Mucosa of descending colon (tissue), 3 donors: Measurements from ENCODE around the gene MOGAT3. TPM values are rescaled to one million over a fixed set of nuclear protein-coding genes. Genes with fewer than 3 reads are reported as not detected.
"Not testable (repeated sequence)": the region's sequence is repeated elsewhere in the genome, so short reads cannot be mapped to it uniquely, and the experiment has no call there.

Source experiments
- ATAC-seq: fragments of 200-7000 bp; cut with Tn5 transposase; one replicate; pipeline ENCODE4 v1.9.1; 2020; ENCODE audit warnings: mild to moderate bottlenecking, moderate library complexity
- DNase-seq, 3 donors: peaks; one replicate each; pipeline ENCODE4 v3.0.0-alpha.2; 2020
- H3K36me3 ChIP-seq: fragments of 200-600 bp; one replicate; pipeline ENCODE4 v1.8.0; 2021; ENCODE audit warnings: low read depth, mild to moderate bottlenecking
- H3K4me1 ChIP-seq: fragments of 200-600 bp; one replicate; pipeline ENCODE4 v1.8.0; 2021; ENCODE audit warnings: low read depth, mild to moderate bottlenecking
- H3K4me3 ChIP-seq: fragments of 200-600 bp; one replicate; pipeline ENCODE4 v1.8.0; 2021; ENCODE audit warnings: mild to moderate bottlenecking
- H3K9me3 ChIP-seq: fragments of 200-600 bp; one replicate; pipeline ENCODE4 v1.8.0; 2021; ENCODE audit warnings: mild to moderate bottlenecking
- intact Hi-C, 2 donors: fragments of 100-400 bp; cut with DNase I in 1 of 2; cut with micrococcal nuclease in 1 of 2; formaldehyde crosslinking; loops; one replicate each; pipeline versions ENCODE4 v1.11.0 to v1.11.1; 2022; cut with DNase I, micrococcal nuclease
- total RNA-seq, 3 donors: library from RNA; stranded (reverse); fragmentation: NEBNext Ultra II Directional in 2 of 3; extraction: Animal tissue kit (Norgen Biotek cat#: 25700) in 2 of 3; gene quantifications; one replicate each; pipeline versions ENCODE4 v1.2.1 to v1.2.4, GENCODE V29; 2021 to 2023
- TF ChIP-seq, protein P1 (sequence below): fragments of 200-600 bp; IDR thresholded peaks from one replicate; pipeline ENCODE4 v1.8.0; 2022; ENCODE audit warnings: antibody characterized with exemption, mild to moderate bottlenecking
- donor health status: DM: no; HTN: no; CAD: no; lungs with moderate emphysema.
- donor health status: DM: no; HTN: no; CAD: no.
- donor health status: DM: no; HTN: yes; CAD: no.

Gene MOGAT3
- total RNA-seq, 3 donors from 2014 or later, result 27.9 to 66.2 (median 58.3) TPM

DNA sequence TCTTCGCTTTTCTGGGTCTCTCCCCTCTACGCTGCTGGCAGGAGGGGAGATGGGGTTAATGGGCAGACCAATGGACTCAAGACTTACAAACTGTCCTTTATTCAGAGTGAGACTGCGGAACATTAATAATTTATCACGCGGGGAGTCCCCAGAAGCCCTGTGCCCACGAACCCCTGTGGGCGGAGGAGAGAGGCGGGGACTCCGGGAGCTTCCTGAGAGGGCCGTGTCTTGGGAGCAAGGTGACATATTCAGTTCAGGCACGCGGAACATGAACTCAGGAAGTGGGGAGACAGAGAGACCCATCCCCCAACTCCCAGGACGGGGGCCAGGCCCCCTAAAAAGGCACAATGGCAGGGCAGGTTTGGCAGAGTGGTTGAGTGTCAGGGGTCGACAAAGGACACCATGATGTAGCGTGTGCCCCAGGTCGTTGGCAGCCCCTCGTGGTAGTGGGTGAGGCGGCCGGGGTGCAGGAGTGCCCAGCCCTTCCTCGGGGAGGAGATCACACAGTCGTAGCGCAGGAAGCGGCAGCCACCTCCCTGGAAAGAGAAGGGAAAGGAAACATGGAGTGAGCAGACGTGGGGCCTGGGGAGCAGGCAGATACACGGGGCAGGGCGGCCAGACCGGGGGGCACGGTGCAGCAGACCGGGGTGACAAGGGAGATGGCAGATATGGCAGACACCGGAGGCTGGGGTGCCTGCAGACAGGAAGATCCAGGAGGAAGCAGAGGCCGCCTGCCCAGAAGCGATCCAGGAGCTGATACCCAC, 5.2 kb upstream of the MOGAT3 start:
- Histone ChIP-seq H3K4me1 (peaks cover 7% of the 10 kb centered on the region), H3K4me3 (no peak overlapping the region), H3K9me3 (no peaks in the 10 kb centered on the region), H3K36me3 (peaks cover 5% of the 10 kb centered on the region)
- ATAC-seq (no peak), DNase-seq (no peak)
- intact Hi-C loops, result no loop called here
- TF ChIP-seq, protein P1, sequence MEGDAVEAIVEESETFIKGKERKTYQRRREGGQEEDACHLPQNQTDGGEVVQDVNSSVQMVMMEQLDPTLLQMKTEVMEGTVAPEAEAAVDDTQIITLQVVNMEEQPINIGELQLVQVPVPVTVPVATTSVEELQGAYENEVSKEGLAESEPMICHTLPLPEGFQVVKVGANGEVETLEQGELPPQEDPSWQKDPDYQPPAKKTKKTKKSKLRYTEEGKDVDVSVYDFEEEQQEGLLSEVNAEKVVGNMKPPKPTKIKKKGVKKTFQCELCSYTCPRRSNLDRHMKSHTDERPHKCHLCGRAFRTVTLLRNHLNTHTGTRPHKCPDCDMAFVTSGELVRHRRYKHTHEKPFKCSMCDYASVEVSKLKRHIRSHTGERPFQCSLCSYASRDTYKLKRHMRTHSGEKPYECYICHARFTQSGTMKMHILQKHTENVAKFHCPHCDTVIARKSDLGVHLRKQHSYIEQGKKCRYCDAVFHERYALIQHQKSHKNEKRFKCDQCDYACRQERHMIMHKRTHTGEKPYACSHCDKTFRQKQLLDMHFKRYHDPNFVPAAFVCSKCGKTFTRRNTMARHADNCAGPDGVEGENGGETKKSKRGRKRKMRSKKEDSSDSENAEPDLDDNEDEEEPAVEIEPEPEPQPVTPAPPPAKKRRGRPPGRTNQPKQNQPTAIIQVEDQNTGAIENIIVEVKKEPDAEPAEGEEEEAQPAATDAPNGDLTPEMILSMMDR, result no peak

DNA sequence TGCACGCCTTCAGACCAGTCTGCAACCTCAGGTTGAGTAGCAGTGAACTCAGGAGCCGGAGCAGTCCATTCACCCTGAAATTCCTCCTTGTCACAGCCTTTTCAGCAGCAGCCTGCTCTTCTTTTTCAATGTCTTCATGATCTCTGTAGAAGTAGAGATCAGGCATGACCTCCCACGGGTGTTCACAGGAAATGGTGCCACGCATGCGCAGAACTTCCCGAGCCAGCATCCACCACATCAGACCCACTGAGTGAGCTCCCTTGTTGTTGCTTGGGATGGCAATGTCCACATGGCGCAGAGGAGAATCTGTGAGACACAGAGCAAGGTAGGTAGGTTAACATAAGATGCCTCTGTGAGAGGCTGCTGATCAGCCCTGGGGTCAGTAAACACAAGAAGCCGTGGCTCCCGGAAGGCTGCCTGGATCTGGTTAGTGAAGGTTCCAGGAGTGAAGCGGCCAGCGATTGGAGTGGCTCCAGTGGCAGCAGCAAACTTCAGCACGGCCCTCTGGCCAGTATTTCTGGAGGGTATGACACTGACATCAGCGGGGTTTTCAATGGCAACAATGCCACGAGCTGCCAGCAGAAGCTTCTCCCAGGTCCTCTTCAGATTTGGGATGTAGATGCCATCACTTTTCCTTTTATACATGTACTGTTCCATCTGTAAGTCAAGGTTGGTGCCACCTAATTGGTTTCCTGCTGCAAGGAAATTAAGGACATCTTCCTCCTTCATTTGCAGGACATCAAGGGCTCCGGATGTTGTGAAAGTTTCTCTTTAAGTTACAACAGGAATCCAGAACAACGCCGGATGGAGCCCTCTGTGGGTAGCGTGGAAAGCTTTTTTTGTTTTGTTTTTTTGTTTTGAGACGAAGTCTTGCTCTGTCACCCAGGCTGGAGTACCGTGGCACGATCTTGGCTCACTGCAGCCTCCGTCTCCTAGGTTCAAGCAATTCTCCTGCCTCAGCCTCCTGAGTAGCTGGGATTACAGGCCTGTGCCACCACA, 3.2 kb upstream of the MOGAT3 start:
- H3K36me3 ChIP-seq, H3K4me3 ChIP-seq, ATAC-seq, DNase-seq, H3K9me3 ChIP-seq, intact Hi-C loops, H3K4me1 ChIP-seq: not testable (repeated sequence)

DNA sequence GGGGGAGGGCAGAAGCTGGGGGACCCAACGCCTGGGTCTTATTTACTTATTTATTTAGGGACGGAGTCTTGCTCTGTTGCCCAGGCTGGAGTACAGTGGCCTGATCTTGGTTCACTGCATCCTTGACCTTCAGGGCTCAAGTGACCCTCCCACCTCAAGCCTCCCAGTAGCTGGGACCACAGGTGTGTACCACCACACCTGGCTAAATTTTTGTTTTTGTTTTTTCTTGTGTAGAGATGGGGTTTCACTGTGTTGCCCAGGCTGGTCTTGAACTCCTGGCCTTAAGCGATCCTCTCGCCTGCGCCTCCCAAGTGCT, 1.7 kb upstream of the MOGAT3 start:
- H3K4me3 ChIP-seq, result no peak overlapping the region
- DNase-seq (no peak), ATAC-seq (no peak)
- H3K9me3 ChIP-seq, result no peaks in the 10 kb centered on the region
- H3K4me1 ChIP-seq, result peaks cover 9% of the 10 kb centered on the region
- no peaks in the 10 kb centered on the region for H3K36me3 ChIP-seq
- intact Hi-C loops, result no loop called here
- TF ChIP-seq, protein P1, result no peak

DNA sequence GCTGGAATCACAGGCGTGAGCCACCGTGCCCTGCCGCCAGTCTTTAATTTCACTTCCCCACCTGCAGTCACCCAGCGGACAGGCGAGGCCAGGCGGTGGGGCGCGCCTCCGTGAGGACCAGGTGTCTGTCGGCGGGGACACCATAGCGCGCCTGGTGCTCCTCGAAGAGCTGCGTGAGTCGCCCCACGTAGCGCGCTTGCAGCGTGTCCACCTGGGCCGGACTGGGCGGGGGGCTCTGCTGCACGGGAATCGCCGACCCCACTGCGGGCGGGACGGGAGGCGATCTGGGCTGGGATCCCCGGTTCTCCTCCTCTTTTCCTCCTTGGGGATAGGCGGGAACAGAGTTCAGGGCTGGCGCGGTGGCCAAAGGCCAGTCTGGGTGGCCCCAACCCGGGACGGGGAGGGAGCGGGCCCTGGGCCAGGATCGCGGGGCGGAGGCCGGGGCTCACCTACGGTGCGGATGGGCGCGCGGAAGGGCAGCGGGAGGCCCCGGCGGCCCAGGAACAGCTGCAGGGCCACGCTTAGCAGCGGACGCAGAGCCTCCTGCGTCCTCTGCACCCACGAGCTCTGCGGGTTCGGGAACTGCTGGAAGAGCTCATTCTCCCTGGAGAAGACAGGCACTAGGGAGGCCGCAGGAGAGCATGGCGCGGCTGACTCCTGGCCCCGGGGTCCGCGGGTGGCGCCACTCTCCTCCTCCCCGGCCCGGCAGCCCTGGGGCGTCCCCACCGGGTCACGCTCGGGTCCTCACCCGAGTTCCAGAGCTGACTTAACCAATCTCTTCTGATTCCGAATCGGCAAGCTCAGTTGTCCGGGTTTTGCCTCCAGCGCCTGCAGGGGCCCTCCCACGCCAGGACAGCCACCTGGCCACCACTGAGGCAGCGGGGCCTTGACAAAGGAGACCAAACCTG, 1.1 kb upstream of the MOGAT3 start:
- DNase-seq, result peak; percentile 81 to 89 (median 85)
- Histone ChIP-seq H3K9me3 (no peaks in the 10 kb centered on the region), H3K36me3 (no peaks in the 10 kb centered on the region), H3K4me3 (no peak overlapping the region), H3K4me1 (peaks cover 9% of the 10 kb centered on the region)
- intact Hi-C loops, result no loop called here
- peak; percentile 88 for ATAC-seq
- TF ChIP-seq, protein P1, result no peak

DNA sequence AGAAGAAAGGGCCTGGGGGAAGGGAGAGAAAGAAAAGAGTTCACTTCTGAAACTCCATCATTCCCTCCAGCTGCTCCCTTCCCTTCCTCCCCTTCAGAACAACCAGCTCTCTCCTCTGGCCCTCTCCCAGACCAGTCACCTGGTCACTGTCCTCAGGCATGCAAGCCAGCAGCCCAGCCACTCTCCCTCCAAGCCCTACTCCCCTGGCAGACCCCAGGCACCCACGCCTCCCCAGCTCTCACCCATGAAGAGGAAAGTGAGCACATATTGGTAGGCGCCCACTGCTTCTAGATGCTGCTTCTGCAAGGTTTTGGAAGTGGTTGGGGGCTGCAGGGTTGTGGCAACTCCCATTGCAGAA, 353 bp downstream of the MOGAT3 start:
- Histone ChIP-seq H3K4me3 (no peak overlapping the region), H3K9me3 (no peaks in the 10 kb centered on the region), H3K36me3 (no peaks in the 10 kb centered on the region), H3K4me1 (peaks cover 9% of the 10 kb centered on the region)
- intact Hi-C loops, result no loop called here
- TF ChIP-seq, protein P1, result no peak
- DNase-seq (no peak), ATAC-seq (no peak)

DNA sequence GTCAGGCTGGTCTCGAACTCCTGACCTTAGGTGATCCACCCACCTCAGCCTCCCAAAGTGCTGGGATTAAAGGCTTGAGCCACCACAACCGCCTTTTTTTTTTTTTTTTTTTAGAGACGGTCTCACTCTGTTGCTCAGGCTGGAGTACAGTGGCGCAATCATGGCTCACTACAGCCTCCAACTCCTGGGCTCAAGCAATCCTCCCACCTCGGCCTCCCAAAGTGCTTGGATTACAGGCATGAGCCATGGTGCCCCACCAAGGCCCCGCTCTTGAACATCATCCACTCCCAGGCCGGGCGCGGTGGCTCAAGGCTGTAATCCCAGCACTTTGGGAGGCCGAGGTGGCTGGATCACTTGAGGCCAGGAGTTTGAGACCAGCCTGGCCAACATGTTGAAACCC, 1.3 kb downstream of the MOGAT3 start:
- DNase-seq, H3K36me3 ChIP-seq, H3K4me1 ChIP-seq, ATAC-seq, intact Hi-C loops, H3K9me3 ChIP-seq, H3K4me3 ChIP-seq: not testable (repeated sequence)
